HG02943 (cell line): ENCODE data around the gene LIMCH1.

Experiments used
- ATAC-seq: cut with Tn5 transposase; IDR thresholded peaks from one replicate; pipeline ENCODE4 v1.9.1; 2021; ENCODE audit warnings: mild to moderate bottlenecking, low read depth, moderate library complexity; ENCODE audit not compliant: unreplicated experiment

Gene LIMCH1

DNA sequence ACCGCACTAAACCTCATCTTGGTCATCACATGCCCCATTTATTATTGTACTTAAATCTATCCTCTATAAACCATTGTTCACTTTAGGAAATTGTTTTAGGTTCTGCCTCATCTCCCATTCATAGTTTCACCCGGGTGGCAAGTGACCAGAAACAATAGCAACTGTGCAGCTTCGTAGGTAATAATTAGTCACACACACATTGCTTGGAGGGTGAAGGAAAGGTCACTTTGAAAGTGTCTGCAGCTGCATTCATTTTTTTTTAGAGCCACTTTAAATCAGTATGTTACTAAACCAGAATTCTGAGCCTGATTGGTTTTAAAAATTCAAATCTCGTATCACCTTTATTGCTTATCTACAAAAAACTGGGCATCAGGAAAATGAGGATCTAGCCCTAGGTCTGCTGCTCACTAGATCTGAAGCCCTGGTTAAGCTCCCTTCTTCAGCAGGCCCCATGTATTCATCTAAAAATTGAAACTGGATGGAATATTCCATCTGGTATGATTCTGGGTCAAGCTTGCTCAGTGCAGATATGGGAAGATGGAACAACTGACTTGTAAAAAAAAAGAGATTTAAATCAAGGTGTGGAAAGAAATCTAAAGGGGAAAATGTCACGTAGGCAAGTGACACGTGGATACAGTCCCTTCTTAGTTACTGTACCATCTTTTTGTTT is 62.4 kb downstream of the LIMCH1 start:
- ATAC-seq, result no peak

DNA sequence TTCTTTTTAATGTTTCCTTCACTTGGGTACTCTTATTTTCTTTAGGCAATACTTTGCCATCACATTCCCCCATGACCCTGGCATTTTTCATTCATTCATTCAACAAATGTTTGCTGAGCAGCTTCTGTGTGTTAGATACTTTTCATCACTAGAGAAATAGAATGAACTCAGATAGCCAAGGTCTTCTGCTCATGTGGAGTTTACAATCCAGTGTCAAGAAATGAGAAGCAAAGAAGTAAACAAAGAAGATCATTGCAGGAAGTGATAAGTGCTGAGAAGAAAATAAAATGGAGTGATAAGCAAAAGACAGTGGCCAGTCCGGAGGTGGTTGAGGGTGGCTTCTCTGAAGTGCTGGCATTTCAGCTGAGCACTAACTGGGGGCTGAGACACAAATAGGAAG is 63.1 kb downstream of the LIMCH1 start:
- ATAC-seq, result no peak

- no peak for ATAC-seq
These were observed 64.2 kb downstream of the LIMCH1 start for GRCh38 chr4:41602113-41602512.

GRCh38 chr4:41602886-41603498 is 65.0 kb downstream of the LIMCH1 start:
- no peak for ATAC-seq

- ATAC-seq, result no peak
These were observed 71.9 kb downstream of the LIMCH1 start for GRCh38 chr4:41609851-41610250.

- no peak for ATAC-seq
These were observed 72.5 kb downstream of the LIMCH1 start for GRCh38 chr4:41610474-41610873.

- ATAC-seq, result no peak
These were observed 73.3 kb downstream of the LIMCH1 start for GRCh38 chr4:41611124-41611838.

DNA sequence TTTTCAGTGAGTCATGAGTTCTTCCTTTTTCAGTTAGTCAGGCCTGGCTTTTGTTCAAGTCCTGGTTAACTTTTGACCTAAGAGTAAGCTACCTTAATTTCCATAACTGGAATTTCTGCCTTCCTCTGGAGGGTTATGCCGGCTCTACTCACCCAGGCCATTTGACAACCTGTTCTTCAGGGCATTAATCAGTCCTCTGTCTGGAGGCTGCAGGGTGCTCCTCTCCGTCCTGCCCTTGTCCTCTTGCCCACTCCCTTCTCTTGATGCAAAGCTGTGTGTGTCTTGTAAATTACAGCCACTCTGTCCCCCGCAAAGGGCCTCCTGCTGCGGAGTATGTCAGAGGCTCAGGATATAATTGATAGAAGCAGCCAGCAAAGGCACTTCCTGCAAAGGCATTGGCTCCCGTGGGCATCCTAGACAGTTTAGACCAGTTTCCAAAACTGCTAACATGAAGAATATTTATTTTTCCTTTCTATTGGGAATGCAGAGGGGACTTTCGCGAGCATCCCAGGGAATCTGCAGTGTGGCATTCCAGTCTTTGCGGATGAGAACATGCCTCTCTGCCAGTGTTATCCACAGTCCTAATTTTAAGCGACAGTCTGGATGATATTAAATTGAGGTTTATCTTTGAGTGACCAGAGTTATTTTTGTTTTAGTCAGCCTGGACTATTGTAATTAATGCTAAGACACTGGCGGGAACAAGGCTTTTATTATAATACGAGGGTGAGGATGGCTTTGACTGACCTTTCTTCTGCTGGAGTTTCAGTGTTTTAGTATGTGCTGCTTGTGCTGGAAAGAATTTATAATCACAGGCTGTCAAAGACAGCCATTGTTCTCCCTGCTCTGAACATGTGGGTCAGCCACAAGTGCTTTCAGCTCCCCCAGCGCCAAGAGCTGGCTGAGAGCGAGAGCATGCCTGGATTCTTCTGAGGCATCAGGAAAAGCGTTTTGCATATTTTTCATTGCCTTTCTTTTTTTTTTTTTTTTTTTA is 74.2 kb downstream of the LIMCH1 start:
- ATAC-seq, result no peak

DNA sequence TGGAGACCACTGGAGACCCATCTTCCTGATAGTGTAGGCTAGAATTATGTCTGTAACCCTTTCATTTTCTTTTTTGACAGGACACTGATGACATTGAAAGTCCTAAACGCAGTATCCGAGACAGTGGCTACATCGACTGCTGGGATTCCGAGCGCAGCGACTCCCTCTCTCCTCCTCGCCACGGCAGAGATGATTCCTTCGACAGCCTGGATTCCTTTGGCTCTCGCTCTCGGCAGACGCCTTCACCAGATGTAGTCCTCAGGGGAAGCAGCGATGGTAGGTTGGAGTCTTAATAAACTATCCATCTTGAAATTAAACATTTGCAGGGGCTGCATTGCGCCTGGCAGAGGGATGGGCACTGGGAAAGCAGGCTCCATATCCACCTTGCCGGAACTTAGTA is 75.4 kb downstream of the LIMCH1 start:
- no peak for ATAC-seq

DNA sequence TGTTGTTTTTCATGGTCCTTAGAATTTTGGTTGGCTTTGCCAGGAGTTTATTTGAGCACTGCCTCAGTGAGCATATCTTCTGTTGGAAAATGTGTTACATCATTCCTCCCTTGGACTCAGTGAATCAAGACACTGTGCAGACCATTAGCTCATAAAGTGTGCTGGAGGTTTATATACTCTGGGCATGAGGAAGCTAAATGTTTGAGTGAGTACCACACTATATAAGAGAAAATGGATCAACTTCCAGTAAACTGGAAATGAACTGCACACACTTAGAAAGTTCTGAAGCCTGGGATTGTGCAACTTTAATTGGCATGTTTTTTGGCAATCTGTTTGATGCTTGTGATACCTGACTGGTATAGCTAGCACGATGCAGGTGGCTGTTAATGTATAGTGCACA is 75.9 kb downstream of the LIMCH1 start:
- ATAC-seq, result no peak

GRCh38 chr4:41614519-41614918 is 76.6 kb downstream of the LIMCH1 start:
- ATAC-seq, result no peak

- ATAC-seq, result no peak
These were observed 81.2 kb downstream of the LIMCH1 start for GRCh38 chr4:41619161-41619560.

- no peak for ATAC-seq
These were observed 82.8 kb downstream of the LIMCH1 start for GRCh38 chr4:41620594-41621256.

- ATAC-seq, result no peak
These were observed 84.8 kb downstream of the LIMCH1 start for GRCh38 chr4:41622787-41623186.

DNA sequence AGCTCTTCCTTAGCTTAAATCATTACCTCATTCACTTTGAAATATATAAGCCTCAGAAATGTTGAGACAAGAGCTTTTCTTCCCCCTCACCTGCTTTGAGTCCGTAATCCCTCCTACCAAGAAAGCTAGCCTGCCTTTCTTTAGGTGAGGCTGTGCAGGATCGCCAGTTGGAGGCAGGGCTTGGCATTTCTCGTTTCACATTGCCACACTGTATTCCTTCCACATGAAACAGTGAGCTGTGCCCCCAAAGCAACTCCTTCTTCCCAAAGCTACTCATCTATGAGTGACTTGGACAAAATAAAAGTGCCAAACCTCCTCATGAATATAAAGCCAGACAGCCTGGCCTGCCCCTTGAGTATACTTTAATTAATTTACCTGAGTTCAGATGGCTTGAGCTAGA is 86.8 kb downstream of the LIMCH1 start:
- no peak for ATAC-seq

DNA sequence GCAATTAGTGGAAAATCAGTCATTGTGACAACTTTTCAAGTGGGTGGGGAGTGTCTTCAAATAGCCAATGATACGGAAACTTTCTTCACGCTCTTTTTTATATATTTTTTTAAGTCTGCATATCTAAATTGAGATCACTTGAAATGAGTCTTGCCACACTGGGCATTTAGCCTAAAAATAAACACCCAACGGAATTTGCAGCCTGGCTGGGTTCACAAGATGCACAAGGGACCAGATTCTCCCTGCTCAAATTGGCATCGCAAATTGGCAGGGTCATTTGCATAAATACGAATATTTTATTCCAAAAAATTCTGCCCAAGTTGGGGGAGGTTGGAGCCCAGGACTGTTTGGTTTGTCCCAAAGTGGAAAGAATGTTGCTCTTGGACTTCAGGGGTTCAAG is 87.6 kb downstream of the LIMCH1 start:
- no peak for ATAC-seq

GRCh38 chr4:41628936-41629335 is 91.0 kb downstream of the LIMCH1 start:
- no peak for ATAC-seq

DNA sequence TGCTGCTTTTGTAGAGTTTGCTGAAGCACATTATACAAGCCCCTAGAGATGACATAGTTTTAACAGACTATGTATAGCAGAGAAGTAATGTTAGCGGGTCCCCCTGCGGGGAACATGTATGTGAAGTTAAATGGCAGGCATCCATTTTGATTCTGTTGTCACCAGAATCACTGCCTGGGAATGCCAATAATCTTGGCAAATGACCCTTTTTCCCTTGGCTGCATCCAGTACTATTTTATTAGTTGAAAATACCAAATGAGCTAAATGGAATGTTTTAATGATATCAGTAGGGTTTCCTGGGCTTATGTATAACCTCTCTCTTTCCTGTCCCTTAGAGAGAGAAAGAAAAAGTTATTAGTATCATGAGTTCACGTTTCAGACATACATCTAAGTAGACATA is 93.6 kb downstream of the LIMCH1 start:
- no peak for ATAC-seq

DNA sequence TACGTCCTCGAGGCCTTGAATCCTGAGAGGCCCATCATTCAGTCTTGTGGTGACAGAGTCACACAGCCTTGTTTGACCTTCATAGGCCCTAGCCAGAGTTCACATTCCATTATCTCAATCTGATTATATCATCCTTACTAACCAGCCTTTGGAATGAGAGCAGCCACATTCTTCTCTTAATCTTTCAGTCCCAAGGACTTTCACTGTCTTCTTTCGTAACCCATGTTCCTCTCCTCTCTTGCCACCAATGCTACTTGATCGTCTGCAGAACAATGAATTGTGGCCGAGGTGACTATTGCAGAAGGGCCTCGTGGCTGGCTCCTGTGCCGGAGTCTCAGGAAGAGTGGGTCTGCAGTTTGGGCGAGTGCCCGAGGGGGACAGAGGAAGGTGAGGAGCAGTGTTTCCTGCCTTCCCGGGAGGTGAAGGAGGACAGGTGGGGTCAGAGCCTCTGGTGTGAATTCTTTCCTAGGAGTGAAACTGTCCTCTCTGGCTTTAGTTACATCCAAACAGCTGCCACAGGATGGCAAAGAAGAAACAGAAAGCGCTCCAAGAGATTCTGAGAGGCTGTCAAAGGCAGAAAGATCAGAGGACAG is 94.6 kb downstream of the LIMCH1 start:
- no peak for ATAC-seq

GRCh38 chr4:41633321-41633720 is 95.4 kb downstream of the LIMCH1 start:
- ATAC-seq, result no peak
